D341Med (cell line): ENCODE data around the gene R3HCC1L.
"Not testable (repeated sequence)": the region's sequence is repeated elsewhere in the genome, so short reads cannot be mapped to it uniquely, and the experiment has no call there.

Experiments
- DNase-seq: peaks from one replicate; pipeline ENCODE4 v3.0.0; 2012; ENCODE audit warnings: low spot score

Gene R3HCC1L

DNA sequence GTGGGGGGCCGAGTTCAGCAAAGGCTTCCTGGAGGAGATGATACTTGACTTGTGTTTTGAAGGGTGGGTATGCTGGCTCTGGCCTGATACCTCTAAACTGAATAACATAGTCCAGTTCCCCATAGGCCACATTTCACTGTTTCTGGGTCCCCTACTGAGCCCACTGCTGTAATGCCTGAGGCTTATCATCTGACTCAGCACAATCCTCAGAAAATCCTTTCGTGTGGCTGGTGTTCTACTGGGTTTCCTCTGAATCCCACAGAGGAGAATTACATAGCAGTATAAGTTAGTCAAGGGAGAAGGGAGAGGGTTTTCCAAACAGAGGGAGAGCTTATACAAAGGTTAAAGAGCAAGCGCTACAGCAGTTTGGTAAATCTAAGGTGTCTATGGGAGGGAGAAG lies 2.8 kb upstream of the R3HCC1L start:
- DNase-seq, result no peak

DNA sequence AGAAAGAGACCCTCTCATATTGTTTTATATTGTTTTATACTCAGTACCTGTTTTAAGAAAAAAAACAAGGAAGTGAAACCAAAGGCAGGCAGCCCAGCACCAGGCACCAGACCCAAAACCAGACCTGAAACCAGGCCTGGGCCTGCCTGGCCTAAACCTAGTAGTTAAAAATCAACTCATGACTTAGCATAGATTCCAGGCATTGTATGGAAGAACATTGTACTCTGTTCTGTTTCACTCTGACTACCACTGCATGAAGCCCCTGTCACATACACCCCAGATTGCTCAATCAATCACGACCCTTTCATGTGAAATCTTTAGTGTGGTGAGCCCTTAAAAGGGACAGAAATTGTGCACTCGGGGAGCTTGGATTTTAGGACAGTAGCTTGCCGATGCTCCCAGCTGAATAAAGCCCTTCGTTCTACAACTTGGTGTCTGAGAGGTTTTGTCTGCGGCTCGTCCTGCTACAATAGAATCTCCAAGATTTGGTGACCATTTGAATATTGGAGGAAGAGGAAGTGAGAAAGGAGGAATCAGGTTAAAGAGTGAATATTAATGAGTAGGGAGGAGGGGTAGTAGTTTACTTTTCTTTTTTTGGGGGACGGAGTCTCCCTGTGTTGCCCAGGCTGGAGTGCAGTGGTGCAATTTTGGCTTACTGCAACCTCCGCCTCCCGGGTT lies 1.2 kb upstream of the R3HCC1L start:
- not testable (repeated sequence) for DNase-seq

DNA sequence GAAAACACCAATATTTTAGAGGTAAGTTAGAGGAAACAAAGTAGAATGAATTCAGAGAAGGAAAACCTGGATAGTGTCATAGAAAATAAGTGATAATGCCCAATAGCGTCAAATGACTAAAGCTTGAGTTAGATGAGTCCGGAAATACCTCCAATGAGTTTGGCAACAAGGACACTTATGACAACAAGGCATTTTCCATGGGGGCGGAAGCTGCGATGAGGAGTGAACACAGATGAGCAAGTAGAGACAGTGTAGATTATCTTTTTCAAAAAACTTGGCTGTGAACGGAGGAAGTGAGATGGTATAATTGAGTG lies 383 bp upstream of the R3HCC1L start:
- no peak for DNase-seq

DNA sequence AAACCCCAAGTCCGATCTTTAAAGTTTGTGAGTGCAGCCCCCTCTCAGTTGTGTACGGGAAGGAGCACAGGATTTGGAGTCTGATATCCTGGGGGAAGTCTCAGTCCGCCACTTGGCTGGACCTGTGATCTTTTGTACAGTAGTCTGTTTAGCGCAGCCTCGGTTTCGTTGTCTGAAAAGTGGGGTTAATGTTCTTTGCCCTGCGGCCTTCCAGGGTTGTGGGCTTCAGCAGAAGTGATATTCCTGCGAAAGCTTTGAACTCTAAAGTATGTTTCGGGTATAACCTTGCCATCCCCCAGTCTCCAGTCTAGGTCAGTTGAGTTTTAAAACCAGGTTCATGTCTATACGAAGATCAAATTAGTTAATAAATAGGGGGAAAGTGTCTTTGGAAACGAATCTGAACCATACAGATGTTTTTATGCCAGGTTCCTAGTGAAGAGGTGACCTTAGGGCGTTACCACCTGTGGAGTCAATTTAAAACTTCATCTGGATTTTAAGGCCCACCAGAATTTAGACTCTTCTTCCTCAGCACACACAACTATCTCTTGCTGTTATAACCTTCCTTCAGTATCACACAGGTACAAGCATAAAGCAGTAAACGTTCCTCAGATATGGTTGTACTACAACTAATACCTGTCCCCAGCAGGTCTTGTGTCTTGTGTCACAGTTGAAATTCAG lies 904 bp downstream of the R3HCC1L start:
- no peak for DNase-seq

DNA sequence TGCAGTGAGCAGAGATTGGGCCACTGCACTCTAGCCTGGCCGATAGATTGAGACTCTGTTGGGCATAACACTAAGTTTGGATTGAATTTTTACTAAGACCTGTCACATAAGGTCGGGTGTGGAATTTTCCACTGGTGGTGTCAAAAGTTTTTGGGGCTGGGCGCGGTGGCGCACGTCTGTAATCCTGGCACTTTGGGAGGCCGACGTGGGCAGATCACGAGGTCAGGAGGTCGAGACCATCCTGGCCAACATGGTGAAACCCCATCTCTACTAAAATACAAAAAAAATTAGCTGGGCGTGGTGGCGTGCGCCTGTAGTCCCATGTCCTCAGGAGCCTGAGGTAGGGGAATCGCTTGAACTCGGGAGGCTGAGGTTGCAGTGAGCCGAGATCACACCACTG lies 2.3 kb downstream of the R3HCC1L start:
- not testable (repeated sequence) for DNase-seq

DNA sequence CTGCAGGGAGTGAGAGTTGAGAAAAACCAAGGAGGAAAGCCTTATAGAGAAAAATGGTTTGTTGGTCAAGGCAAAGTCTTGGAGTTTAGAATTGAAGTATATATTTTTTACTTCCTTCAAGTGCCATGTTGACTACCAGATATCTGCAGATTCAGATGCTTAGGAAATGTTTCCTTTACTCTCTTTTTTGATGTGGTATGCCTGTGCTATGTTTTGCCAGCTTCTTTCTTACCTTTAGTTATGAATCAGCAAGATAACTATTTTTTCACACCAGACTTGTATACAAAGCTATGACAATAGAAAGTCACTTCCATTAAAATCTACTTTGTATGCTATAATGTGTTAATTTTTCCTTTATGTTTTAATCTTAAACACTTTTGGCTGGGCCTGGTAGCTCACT lies 3.6 kb downstream of the R3HCC1L start:
- no peak for DNase-seq

DNA sequence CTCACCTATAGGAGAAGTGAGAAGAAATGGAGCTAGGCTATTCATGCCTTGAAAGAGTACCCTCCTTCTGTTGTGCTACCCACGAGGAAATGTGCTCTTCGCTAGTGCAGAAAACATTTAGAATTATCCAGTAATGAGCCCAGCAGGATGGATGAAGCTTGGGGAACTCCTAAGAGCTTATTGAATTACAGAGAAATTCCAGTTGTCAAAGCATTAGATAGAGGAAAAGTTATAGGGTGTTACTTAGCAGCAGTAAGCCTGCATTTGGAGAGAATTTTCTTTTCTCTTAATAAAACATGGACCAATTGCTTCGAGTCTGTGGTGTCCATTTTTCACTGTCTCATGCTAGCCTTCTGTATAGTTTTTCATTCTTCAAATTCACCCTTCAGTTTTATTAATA lies 5.0 kb downstream of the R3HCC1L start:
- DNase-seq, result no peak

DNA sequence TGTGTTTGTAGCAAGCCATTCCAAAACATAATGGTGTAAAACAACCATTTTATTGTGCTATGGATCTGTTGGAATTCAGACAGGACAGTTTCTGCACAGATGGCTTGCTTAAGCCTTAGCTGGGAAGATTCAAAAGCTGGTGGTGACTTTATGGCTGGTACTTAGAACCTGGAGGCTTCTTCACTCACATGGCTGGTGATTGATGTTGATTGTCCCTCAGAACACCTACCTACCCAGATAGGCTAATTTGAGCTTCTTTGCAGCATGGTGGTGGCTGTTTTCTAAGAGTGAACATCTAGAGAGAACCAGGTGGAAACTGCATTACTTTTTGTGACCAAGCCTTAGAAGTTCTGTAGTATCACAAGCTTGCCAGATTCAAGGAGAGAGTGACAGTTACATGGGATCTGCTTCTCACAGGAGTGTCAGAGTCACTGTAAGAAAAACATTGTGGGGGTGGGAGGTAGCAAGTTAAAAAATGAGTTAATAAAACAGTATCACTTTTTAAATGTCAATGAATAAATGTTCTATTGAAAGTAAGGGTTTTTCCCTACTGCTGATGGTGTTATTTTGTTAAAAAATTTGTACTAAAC lies 7.1 kb downstream of the R3HCC1L start:
- DNase-seq, result no peak

DNA sequence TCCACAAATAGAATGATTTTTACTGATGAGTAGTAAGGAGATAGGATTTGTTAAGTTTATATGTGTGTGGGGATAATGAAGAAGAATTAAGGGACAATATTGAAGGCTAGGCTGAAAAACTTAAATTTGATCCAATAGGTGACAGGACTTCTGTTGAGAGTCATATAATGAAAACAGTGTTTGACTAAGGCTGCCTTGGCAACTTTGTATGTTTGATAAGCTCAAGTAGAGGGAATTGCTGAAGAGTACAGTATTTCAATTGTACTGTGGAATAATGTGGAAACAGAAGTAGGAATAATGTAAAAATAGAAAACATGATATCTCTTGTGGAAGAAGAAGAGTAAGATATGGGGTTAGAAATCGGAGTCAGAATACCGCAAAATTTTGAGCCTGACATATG lies 10.5 kb downstream of the R3HCC1L start:
- DNase-seq, result no peak

DNA sequence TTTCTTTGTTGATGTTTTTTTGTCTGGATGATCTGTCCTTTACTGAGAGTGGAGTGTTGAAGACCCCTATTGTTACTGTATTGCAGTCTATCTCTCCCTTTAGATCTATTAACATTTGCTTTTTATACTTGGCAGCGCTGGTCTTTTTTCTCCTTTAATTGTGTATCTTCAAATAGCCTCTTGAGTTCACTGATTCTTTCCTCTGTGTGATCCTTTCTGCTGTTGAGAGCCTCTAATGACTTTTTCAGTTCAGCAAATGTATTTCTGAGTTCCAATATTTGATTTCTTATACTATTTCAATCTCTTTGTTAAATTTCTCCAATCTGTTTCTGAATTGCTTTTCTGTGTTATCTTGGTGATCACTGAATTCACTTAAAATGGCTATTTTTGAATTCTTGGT lies 15.4 kb downstream of the R3HCC1L start:
- DNase-seq, result no peak

DNA sequence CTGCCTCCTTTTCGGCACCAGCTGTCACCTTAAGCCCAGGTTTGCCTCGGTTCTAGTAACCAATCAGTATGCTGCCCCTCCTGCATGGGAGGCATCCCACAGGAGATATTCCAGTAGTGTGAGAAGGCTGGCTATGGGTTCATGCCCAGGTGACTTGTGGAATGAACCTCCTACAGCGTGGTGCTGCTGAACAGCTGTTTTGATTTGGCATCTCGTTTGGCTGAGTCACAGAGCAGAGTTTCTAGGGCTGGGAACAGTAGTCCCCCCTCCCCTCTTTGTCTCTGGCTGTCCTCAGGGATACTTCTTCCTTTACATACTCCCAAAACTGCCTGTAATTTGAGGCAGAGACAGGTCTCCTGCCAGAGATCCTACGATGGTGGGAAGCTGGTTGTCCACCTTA lies 16.1 kb downstream of the R3HCC1L start:
- no peak for DNase-seq

DNA sequence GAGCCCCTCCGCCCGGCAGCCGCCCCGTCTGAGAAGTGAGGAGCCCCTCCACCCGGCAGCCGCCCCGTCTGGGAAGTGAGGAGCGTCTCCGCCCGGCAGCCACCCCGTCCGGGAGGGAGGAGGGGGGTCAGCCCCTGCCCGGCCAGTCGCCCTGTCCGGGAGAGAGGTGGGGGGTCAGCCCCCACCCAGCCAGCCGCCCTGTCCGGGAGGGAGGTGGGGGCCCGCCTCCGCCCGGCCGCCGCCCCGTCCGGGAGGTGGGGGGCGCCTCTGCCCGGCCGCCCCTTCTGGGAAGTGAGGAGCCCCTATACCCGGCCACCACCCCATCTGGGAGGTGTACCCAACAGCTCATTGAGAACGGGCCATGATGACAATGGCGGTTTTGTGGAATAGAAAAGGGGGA lies 18.3 kb downstream of the R3HCC1L start:
- DNase-seq, result not testable (repeated sequence)

DNA sequence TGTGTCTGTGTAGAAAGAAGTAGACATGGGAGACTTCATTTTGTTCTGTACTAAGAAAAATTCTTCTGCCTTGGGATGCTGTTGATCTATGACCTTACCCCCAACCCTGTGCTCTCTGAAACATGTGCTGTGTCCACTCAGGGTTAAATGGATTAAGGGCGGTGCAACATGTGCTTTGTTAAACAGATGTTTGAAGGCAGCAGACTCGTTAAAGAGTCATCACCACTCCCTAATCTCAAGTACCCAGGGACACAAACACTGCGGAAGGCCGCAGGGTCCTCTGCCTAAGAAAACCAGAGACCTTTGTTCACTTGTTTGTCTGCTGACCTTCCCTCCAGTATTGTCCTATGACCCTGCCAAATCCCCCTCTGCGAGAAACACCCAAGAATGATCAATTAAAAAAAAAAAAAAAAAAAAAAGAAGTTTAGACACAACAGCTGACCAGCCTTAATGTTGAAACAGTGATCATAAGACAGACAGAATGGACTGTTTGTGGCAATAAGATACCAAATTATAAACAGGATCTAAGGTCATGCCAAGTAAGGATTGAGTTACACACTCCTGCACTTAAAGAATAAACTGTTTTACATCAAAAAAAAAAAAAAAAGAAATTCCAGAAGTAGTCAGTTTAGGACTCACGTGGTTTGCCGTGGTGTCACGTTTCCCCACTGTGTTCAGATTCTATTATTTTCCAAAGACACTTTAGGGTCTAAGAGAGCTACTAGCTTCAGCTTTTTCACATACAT lies 18.9 kb downstream of the R3HCC1L start:
- DNase-seq, result not testable (repeated sequence)

DNA sequence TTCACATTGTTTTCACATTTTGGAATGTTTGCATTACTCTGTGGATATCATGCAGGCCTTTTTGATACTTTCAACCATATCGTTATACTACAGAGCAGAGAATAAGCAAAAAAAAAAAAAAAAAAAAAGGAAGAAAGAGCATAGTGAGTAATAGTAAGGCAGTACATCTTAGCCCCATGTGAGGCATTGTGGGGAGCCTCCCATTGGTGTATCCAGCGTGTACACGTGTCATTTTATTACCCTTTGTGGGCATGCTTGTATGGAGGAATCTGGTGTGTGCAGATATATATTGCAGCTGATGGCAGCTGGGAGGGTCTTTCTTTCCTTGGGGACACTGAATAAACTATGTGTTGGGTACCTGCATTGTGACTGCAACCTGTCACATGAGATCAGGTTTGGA lies 19.6 kb downstream of the R3HCC1L start:
- no peak for DNase-seq

DNA sequence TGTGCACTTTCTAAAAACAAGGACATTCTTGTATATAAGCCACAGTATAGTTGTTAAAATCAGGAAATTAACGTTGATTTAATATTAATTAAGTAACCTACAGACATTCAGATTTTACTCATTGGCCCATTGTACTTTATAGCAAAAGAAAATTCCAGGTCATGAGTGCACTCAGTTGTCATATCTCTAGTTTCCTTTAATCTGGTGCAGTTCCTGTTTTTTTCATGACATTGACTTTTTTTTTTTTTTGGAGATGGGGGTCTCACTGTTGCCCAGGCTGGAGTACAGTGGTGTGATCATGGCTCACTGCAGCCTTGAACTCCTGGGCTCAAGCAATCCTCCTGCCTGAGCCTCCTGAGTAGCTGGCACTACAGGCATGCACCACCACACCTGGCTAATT lies 24.1 kb downstream of the R3HCC1L start:
- DNase-seq, result no peak

DNA sequence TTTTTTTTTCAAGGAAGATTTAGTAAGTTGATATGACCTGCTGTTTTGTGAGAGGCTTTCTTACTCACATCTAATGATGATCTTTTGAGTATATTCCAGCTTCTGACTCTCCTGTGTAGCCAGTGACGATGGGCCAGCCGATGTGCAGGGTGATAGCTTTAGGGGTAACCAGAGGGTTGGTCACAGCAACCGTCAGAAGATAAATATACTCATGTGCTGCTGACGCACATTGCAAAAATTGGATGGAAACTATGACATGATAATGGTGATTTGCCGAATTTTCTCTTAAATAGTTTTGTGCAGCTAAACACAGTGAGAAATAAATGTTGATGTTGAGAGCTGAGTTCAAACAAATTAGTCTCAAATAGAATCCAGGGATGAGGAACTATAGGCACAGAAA lies 29.5 kb downstream of the R3HCC1L start:
- no peak for DNase-seq

DNA sequence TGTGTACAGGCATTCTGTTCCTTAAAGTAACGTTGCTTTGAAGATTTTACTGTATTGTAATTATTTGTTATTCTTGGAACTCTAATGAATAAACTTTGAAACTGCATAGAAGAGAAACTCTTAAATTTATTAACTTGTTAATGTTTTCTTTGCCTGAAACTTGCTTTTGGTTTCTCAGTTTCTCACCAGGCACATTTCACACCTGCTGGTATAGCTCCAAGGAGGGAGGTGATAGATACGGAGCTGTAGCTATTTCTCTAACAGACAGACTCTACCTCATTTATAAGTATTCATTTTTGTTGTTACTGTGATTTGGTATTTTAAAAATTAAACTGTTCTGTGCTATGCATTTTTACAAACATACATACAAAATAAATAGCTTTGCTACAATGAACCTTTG lies 32.7 kb downstream of the R3HCC1L start:
- DNase-seq, result no peak

DNA sequence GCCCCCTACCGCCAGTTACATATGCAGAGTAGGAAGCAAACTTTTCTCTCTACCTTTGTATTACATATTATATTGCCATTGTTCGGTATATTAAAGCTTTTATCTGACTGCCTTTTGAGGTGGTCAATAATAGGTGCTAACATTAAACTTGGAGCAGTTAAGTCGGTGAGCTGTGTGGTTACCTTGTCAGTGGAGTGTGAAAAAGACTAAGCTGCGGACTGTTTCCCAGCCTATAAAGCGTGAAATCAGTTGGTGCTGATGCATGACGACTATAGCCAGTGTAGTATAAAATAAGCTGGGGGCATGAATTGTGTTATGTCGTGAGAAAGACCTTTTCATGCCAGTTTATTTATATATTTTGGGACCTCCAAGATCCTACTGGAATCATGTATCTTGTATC lies 33.7 kb downstream of the R3HCC1L start:
- DNase-seq, result no peak

DNA sequence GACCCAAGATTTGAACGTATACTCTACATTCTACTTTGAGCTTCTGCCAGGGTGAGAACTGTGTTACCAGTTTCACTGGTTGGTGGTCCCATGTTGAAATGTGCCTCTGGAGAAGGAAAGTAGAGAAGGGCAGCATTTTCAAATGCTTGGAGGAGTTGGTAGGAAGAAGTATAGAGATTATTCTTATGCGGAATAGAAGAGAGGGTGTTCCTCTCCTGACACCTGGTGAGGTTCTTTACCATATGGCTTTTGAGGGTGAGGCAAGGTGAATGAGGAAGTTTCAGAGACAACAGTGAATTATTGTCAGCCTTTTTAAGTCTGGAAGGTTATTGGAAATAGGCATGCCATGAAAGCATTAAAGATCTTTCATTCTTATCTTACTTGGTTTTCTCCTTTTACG lies 34.3 kb downstream of the R3HCC1L start:
- DNase-seq, result no peak

DNA sequence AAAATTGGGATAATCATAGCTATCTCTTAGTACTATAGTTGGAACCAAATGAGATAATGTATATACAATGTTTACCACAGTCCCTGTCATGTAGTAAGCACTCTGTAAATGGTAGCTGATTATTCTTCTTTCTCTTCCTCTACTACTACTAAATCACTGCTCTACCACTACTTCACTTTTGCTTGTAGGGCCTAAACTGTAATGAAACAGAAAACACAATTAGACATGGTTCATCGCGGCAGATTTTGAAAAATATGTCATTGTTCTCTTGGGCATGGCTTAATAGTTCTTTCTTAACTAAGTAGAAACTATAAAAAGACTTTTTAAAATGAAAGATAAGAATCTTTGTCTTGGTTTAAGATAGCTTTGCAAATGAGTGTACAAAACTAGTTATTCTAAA lies 34.9 kb downstream of the R3HCC1L start:
- DNase-seq, result no peak

DNA sequence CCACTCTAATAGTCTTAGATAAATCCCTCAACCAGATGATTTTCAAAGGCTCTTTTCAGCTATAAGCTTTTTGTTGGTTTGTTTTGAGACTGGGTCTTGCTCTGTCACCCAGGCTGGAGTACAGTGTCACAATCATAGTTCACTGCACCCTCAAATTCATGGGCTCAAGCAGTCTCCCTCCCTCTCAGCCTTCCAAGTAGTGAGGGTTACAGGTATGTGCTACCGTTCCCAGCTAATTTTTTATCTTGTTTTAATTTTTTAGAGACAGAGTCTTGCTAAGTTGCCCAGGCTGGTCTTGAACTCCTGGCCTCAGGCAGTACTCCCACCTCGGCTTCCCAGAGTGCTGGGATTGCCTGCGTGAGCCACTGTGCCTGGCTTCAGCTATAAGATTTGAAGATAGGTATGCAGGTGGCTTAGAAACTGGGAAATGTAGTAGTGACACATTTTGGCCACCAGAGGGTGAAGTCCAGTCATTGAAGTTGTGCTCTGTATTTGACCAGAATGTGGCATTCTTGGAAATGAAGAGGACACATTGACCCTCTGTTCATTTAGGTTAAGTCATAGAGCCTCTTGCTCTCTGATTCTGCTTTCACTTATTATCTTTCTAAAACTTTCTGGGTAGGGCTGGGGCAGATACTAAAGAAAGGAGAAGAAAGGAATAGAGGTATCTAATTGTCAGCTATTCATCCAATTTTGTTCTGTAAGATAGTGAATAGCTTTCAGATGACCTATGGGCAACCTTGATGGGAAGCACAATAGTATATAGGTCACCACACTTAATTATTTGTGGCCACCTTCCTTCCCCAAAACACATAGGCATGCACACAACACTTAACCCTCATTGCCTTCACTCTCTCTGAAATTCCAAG lies 36.0 kb downstream of the R3HCC1L start:
- peak; percentile 34 for DNase-seq

DNA sequence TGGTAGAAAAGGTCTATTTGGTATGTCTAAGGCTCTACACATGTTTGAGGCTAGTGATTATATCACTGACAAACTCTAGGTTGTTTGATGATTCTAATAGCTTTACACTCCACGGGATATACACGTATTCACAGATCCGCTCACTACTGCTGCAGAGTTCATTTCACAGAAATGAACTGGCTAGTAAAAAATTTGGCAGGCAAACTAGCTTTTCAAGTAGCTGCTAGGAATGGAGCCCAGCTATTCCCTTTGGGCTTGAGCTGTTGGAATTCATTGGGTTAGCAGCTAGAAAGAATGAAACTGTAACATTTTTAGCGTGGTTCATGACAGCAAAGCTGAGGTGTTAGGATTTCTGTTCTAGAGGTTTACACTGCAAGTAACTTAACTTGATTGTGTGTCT lies 37.6 kb downstream of the R3HCC1L start:
- DNase-seq, result no peak
